SK-N-SH (cell line): Measurements from ENCODE around the gene EGFLAM. TPM values are rescaled to one million over a fixed set of nuclear protein-coding genes. Genes with fewer than 3 reads are reported as not detected.

Experiments
- CHD2 ChIP-seq: fragments of 150-350 bp; IDR thresholded peaks from 2 replicates; pipeline ENCODE4 v1.6.1; 2018; ENCODE audit warnings: low read length; ENCODE audit not compliant: partially characterized antibody
- ELF1 ChIP-seq: IDR thresholded peaks from 2 replicates; pipeline ENCODE4 v1.4.0; 2012
- FOSL2 ChIP-seq: IDR thresholded peaks from 2 replicates; pipeline ENCODE4 v1.4.0; 2012; ENCODE audit warnings: low read depth, mild to moderate bottlenecking, moderate library complexity, borderline replicate concordance
- GATA2 ChIP-seq: sonication (generic); formaldehyde crosslinking; IDR thresholded peaks from 2 replicates; pipeline ENCODE4 v1.5.0; 2020; ENCODE audit warnings: mild to moderate bottlenecking, missing genetic modification reagents
- NRF1 ChIP-seq: IDR thresholded peaks from 2 replicates; pipeline ENCODE4 v1.6.1; 2012; ENCODE audit warnings: low read depth, mild to moderate bottlenecking, low read length
- POLR2AphosphoS5 ChIP-seq: IDR thresholded peaks from 2 replicates; pipeline ENCODE4 v1.6.1; 2012; ENCODE audit warnings: low read depth, low read length
- RCOR1 ChIP-seq: fragments of 150-350 bp; IDR thresholded peaks from 2 replicates; pipeline ENCODE4 v1.6.1; 2017; ENCODE audit warnings: antibody characterized with exemption, low read length
- RFX5 ChIP-seq: IDR thresholded peaks from 2 replicates; pipeline ENCODE4 v1.6.1; 2012; ENCODE audit warnings: mild to moderate bottlenecking, improper control_type of control experiment, low read length
- RXRA ChIP-seq: IDR thresholded peaks from 2 replicates; pipeline ENCODE4 v1.4.0; 2012; ENCODE audit warnings: low read depth, mild to moderate bottlenecking, borderline replicate concordance
- TAF1 ChIP-seq: IDR thresholded peaks from 2 replicates; pipeline ENCODE4 v1.6.1; 2012; ENCODE audit warnings: low read depth, mild to moderate bottlenecking, low read length, moderate library complexity, borderline replicate concordance
- TCF12 ChIP-seq: IDR thresholded peaks from 2 replicates; pipeline ENCODE4 v1.4.0; 2012
- TEAD4 ChIP-seq: IDR thresholded peaks from 2 replicates; pipeline ENCODE4 v1.4.0; 2012; ENCODE audit warnings: mild to moderate bottlenecking, borderline replicate concordance; ENCODE audit not compliant: insufficient read depth
- polyA plus RNA-seq, 3 experiments: library from polyadenylated mRNA; depleted of rRNA; stranded (reverse); fragments of >200 nt; gene quantifications; 2 replicates each; pipeline ENCODE4 v1.2.3, GENCODE V29; 2012
- TF ChIP-seq, protein P1 (sequence below): IDR thresholded peaks from 2 replicates; pipeline ENCODE4 v1.4.0; 2012; ENCODE audit warnings: low read depth, borderline replicate concordance
- TF ChIP-seq, protein P2 (sequence below): fragments of 150-350 bp; IDR thresholded peaks from 2 replicates; pipeline ENCODE4 v1.6.1; 2017; ENCODE audit warnings: antibody characterized with exemption, low read length, low read depth, borderline replicate concordance
- TF ChIP-seq, protein P3 (sequence below): IDR thresholded peaks from 2 replicates; pipeline ENCODE4 v1.6.1; 2012; ENCODE audit warnings: mild to moderate bottlenecking, low read depth, low read length, moderate library complexity
- TF ChIP-seq, protein P4 (sequence below): IDR thresholded peaks from 2 replicates; pipeline ENCODE4 v1.4.0; 2012; ENCODE audit warnings: low read depth

The EGFLAM gene
- polyA plus RNA-seq, 1 of the 3 experiments (the other 2 are of a cell fraction): 0.05 TPM

DNA sequence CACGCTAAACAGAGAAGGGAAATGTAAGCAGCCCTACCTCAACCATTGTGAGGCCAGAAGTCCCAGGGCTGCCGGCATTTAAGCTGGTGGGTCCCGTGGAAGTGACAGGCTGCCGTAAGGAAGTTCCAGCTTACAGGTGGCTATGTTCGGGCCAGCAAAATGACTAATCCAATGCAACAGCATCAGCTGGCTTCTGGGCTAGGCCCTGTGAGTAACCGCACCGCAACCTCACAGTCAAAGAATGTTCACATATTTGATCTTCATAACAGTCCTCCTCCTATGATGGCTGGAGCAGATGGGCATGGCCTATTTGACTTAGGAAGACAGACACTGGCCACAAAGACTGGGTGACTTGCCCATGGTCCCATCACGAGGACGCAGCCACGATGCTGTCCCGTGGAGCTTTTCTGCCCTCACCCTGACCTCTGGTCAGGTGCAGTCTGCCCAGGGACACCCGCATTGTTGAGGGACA lies 209.9 kb downstream of the EGFLAM start (continued):
- TF ChIP-seq, protein P1, sequence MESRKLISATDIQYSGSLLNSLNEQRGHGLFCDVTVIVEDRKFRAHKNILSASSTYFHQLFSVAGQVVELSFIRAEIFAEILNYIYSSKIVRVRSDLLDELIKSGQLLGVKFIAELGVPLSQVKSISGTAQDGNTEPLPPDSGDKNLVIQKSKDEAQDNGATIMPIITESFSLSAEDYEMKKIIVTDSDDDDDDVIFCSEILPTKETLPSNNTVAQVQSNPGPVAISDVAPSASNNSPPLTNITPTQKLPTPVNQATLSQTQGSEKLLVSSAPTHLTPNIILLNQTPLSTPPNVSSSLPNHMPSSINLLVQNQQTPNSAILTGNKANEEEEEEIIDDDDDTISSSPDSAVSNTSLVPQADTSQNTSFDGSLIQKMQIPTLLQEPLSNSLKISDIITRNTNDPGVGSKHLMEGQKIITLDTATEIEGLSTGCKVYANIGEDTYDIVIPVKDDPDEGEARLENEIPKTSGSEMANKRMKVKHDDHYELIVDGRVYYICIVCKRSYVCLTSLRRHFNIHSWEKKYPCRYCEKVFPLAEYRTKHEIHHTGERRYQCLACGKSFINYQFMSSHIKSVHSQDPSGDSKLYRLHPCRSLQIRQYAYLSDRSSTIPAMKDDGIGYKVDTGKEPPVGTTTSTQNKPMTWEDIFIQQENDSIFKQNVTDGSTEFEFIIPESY: no peak
- TF ChIP-seq NRF1: no peak
- TF ChIP-seq ELF1: no peak
- no peak for TF ChIP-seq GATA2 (CRISPR knock-in tag)
- TF ChIP-seq POLR2AphosphoS5: peak; percentile 58; the same call in 1 of the 2 replicates
- TF ChIP-seq TEAD4: peak; percentile 71; the same call in 1 of the 2 replicates
- no peak for TF ChIP-seq CHD2
- TF ChIP-seq FOSL2: peak; percentile 91
- TF ChIP-seq RXRA: peak; percentile 48; the same call in 1 of the 2 replicates
- TF ChIP-seq TCF12: peak; percentile 89
- TF ChIP-seq, protein P2, sequence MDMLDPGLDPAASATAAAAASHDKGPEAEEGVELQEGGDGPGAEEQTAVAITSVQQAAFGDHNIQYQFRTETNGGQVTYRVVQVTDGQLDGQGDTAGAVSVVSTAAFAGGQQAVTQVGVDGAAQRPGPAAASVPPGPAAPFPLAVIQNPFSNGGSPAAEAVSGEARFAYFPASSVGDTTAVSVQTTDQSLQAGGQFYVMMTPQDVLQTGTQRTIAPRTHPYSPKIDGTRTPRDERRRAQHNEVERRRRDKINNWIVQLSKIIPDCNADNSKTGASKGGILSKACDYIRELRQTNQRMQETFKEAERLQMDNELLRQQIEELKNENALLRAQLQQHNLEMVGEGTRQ: no peak
- TF ChIP-seq, protein P3, sequence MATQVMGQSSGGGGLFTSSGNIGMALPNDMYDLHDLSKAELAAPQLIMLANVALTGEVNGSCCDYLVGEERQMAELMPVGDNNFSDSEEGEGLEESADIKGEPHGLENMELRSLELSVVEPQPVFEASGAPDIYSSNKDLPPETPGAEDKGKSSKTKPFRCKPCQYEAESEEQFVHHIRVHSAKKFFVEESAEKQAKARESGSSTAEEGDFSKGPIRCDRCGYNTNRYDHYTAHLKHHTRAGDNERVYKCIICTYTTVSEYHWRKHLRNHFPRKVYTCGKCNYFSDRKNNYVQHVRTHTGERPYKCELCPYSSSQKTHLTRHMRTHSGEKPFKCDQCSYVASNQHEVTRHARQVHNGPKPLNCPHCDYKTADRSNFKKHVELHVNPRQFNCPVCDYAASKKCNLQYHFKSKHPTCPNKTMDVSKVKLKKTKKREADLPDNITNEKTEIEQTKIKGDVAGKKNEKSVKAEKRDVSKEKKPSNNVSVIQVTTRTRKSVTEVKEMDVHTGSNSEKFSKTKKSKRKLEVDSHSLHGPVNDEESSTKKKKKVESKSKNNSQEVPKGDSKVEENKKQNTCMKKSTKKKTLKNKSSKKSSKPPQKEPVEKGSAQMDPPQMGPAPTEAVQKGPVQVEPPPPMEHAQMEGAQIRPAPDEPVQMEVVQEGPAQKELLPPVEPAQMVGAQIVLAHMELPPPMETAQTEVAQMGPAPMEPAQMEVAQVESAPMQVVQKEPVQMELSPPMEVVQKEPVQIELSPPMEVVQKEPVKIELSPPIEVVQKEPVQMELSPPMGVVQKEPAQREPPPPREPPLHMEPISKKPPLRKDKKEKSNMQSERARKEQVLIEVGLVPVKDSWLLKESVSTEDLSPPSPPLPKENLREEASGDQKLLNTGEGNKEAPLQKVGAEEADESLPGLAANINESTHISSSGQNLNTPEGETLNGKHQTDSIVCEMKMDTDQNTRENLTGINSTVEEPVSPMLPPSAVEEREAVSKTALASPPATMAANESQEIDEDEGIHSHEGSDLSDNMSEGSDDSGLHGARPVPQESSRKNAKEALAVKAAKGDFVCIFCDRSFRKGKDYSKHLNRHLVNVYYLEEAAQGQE: 0 out of 2 replicates have a peak, but pooled peaks have one; percentile 41
- TF ChIP-seq, protein P4, sequence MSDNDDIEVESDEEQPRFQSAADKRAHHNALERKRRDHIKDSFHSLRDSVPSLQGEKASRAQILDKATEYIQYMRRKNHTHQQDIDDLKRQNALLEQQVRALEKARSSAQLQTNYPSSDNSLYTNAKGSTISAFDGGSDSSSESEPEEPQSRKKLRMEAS: peak; percentile 71
- TF ChIP-seq RCOR1: no peak
- no peak for TF ChIP-seq TAF1
- no peak for TF ChIP-seq RFX5
